ENCODE results near the gene MAST3. TPM values are rescaled to one million over a fixed set of nuclear protein-coding genes. Genes with fewer than 3 reads are reported as not detected.

The MAST3 gene
- total and polyA plus RNA-seq, 2 of the 8 experiments (the other 6 are each of a cell fraction or from before 2014, with no cell fraction given): 3.4 to 9.0 TPM

GRCh38 chr19:18185538-18185937 is 88.0 kb downstream of the MAST3 start (continued):
- TF ChIP-seq E2F6 (IDR thresholded peaks at IDR 0.05) (no peak), RFX5 (IDR thresholded peaks at IDR 0.05; ENCODE audit: borderline replicate concordance, low read depth, low read length) (no peak), CHD1 (IDR thresholded peaks at IDR 0.05; ENCODE audit: low read depth, low read length) (no peak), SP1 (IDR thresholded peaks at IDR 0.05; ENCODE audit: low read depth, low read length) (no peak), CREB1 (IDR thresholded peaks at IDR 0.05) (no peak), CEBPB (IDR thresholded peaks at IDR 0.05; ENCODE audit: low read depth, low read length) (no peak), TAF1 (IDR thresholded peaks at IDR 0.05; ENCODE audit: low read depth, low read length) (no peak), NRF1 (IDR thresholded peaks at IDR 0.05; ENCODE audit: low read depth, low read length) (no peak), YY1 (IDR thresholded peaks at IDR 0.05; ENCODE audit: low read depth, low read length) (no peak), JUND (IDR thresholded peaks at IDR 0.05; ENCODE audit: low read length) (no peak), USF2 (IDR thresholded peaks at IDR 0.05; ENCODE audit: low read length) (no peak)

Measured in H1 (cell line).